ENCODE data around the gene MAN1C1. TPM values are rescaled to one million over a fixed set of nuclear protein-coding genes. Genes with fewer than 3 reads are reported as not detected.

Gene MAN1C1
- total and polyA plus RNA-seq, 2 donors (not counting 3 experiments of a cell fraction or from before 2014, with no cell fraction given), result 1.5 to 4.0 TPM

- intact Hi-C loops (cut with micrococcal nuclease) (no loop called here), dilution Hi-C loops (cut with MboI; ENCODE audit: extremely low pct_ligation_motif_present, low sequenced_read_pairs) (no loop called here)
- ChIA-PET POLR2A (no interaction called here), CTCF (no interaction called here)
- no peak overlapping the region for H3K27ac ChIP-seq (ENCODE audit: insufficient read depth, low read depth, low read length)
- H3K79me2 ChIP-seq (ENCODE audit: control insufficient read depth, insufficient read depth, low read length), result no peaks in the 10 kb centered on the region
- BruUV-seq (replicated peaks), result no TSS peak
- no peaks in the 10 kb centered on the region for H3K36me3 ChIP-seq (ENCODE audit: control insufficient read depth in 2 of 2, extremely low read depth in 1 of 2, insufficient read depth in 2 of 2, low read length in 2 of 2)
- no peaks in the 10 kb centered on the region for H3K4me1 ChIP-seq (ENCODE audit: control insufficient read depth, extremely low read depth, insufficient read depth, low read length)
- no peak for FAIRE-seq
- peak; percentile 20 for DNase-seq (ENCODE audit: low read depth, low spot score)
- H3K4me3 ChIP-seq (replicated peaks in 1 of 3; ENCODE audit: insufficient read depth in 1 of 3, low read depth in 1 of 3, low read length in 3 of 3), result no peak overlapping the region
- TF ChIP-seq EZH2 (IDR thresholded peaks at IDR 0.05; ENCODE audit: borderline replicate concordance, low read depth, low read length, severe bottlenecking) (no peak), JUN (IDR thresholded peaks at IDR 0.05; ENCODE audit: borderline replicate concordance, insufficient read depth, insufficient read length, low read depth) (no peak), POLR2AphosphoS5 (IDR thresholded peaks at IDR 0.05; ENCODE audit: insufficient read depth, low read depth, low read length) (no peak), GATA2 (IDR thresholded peaks at IDR 0.05; ENCODE audit: insufficient read depth, insufficient read length, low read depth, low read length) (no peak), MAX (IDR thresholded peaks at IDR 0.05; ENCODE audit: insufficient read depth, insufficient read length) (no peak), MYC (IDR thresholded peaks at IDR 0.05; ENCODE audit: low read depth, low read length) (no peak), CTCF (IDR thresholded peaks at IDR 0.05; ENCODE audit: extremely low read depth in 1 of 2, insufficient read depth in 1 of 2, low read depth in 1 of 2, low read length in 2 of 2) (no peak), POLR2A (IDR thresholded peaks at IDR 0.05; ENCODE audit: low read depth, low read length) (no peak)
- H2AFZ ChIP-seq (ENCODE audit: low read depth, low read length), result no peak overlapping the region
- no peaks in the 10 kb centered on the region for H3K9me1 ChIP-seq (replicated peaks; ENCODE audit: control insufficient read depth, extremely low read depth, insufficient read depth, low read length)
- no peak overlapping the region for H3K4me2 ChIP-seq (ENCODE audit: insufficient read depth, low read length)
- H4K20me1 ChIP-seq (replicated peaks; ENCODE audit: control insufficient read depth, extremely low read depth, insufficient read depth, low read length), result no peaks in the 10 kb centered on the region
- H3K27me3 ChIP-seq (ENCODE audit: control insufficient read depth in 2 of 2, insufficient read depth in 2 of 2, low read length in 2 of 2), result peaks cover 0 to 9% of the 10 kb centered on the region in 2 experiments
- no peak overlapping the region for H3K9ac ChIP-seq (replicated peaks; ENCODE audit: extremely low read depth, insufficient read depth, low read length)
- H3K9me3 ChIP-seq (replicated peaks; ENCODE audit: control insufficient read depth, insufficient read depth, low read length), result no peaks in the 10 kb centered on the region
Observed at GRCh38 chr1:25727635-25728286, 111.2 kb downstream of the MAN1C1 start.

Measured in endothelial cell of umbilical vein (primary cell).